ENCODE measurements around the gene CNBP.

The CNBP gene

DNA sequence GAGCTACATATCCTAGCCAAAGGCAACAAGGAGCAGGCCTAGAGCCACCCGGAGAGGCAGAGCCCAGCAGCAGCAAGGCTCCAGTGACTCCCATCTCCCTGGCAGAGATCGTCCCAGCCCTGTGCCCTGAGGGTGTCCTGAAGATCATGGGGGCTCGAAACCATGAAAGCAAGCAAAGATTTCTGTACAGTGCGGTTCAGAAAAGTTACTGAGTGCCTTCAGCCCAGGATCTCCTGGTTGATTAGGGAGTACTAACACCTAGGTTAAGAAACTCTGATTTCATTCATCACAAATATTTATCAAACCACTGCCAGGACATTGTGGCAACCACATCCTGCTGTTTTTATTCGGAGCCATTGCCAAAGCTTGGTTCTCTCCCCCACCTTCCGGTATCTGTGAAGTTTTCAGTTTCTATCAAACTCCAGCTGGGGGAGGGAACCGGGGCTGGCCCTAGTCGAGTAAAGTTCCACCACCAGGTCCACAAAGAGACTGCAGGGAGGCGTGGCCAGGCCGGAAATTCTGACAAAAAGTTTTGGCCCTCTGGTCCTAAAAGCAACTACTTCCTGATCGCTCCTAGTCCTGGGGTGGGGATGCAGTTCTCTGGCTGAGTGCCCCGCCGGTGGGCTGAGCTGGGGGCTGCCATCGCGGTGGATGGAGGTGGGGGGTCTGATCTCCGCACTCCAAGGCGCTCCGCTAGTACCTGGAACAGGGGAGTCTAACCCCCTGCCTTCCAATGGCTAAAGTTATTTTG lies 63.3 kb downstream of the CNBP start:
- peak; percentile 74 for DNase-seq (ENCODE audit: low read depth, low spot score)
- peaks cover 23% of the 10 kb centered on the region for H3K4me1 ChIP-seq (ENCODE audit: insufficient read depth, insufficient read length)

DNA sequence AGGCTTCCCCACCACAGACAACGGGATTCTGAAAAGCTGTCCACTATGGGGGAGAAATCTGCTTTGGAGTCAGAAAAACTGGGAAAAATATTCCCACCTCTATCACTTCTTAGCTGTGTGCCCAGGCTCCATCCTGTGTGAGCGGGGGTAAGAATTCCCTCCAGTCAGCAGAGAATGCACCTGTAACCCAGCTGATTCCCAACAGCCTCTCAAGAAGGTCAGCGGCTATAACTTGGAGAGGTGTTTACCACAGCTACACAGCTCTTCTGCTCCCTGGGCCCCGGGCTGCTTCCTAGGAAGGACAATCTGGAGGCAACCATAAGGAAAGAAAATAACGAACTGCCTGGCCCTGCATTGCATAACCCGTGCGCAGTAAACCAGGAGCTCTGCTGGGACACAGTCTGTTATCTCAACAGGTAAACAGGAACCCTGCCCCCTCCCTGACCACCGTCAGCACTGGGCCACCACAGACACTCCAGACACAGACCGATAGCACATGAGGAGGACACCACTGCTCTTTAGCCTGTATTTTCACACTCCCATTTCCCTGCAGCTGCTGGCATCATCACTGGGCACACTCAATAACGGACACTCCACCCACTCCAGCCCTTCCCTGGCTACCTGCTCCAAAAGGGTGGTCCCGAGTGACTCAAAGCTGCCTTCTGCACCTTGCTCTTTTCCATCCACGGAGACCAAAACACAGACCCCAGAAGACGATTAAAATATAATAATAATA lies 64.2 kb downstream of the CNBP start:
- H3K27me3 ChIP-seq (ENCODE audit: insufficient read depth, insufficient read length): peaks cover 4% of the 10 kb centered on the region
- peak overlapping the region; percentile 15 for H3K4me3 ChIP-seq (ENCODE audit: insufficient read length, low read depth)
- no peak for DNase-seq (ENCODE audit: low read depth, low spot score)
- no peaks in the 10 kb centered on the region for H3K9me3 ChIP-seq (ENCODE audit: insufficient read depth, low read length)
- no peak for TF ChIP-seq YY1 (IDR thresholded peaks at IDR 0.05; ENCODE audit: insufficient read depth, insufficient read length)
- peak overlapping the region; percentile 85 for H3K9ac ChIP-seq (ENCODE audit: insufficient read length, low read depth)
- H3K4me1 ChIP-seq (ENCODE audit: insufficient read depth, insufficient read length): peaks cover 27% of the 10 kb centered on the region
- H3K36me3 ChIP-seq (ENCODE audit: insufficient read depth, insufficient read length, low read length): peaks cover 15% of the 10 kb centered on the region

More for the DNA sequence above, 63.3 kb downstream of the CNBP start:
- TF ChIP-seq YY1 (IDR thresholded peaks at IDR 0.05; ENCODE audit: insufficient read depth, insufficient read length): no peak
- TF ChIP-seq ZNF274 (IDR thresholded peaks at IDR 0.05; ENCODE audit: low read depth, low read length): no peak
- no peak for TF ChIP-seq SUZ12 (IDR thresholded peaks at IDR 0.05; ENCODE audit: extremely low read depth, insufficient read depth, insufficient read length)
- Histone ChIP-seq H3K27me3 (ENCODE audit: insufficient read depth, insufficient read length) (peaks cover 4% of the 10 kb centered on the region), H3K4me3 (ENCODE audit: insufficient read length, low read depth) (peak overlapping the region; percentile 79), H3K9me3 (ENCODE audit: insufficient read depth, low read length) (no peaks in the 10 kb centered on the region), H3K9ac (ENCODE audit: insufficient read length, low read depth) (peak overlapping the region; percentile 85), H3K36me3 (ENCODE audit: insufficient read depth, insufficient read length, low read length) (peaks cover 12% of the 10 kb centered on the region)

DNA sequence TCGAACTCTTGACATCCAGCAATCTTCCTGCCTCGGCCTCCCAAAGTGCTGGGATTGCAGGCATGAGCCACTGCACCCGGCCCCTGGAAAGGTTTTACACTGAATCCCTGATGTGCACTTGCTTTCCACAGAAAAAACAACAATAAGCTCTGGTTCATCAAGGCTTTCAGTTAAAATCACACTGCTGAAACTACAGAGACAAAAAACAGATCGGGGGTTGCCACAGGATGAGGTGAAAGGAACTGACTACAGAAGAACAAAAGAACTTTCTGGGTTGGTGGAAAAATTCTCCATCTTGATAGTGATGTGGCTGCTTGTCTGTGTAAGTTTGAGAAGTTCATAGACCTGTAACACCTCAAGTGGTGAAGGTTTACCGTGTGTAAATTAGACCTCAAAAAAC lies 65.0 kb downstream of the CNBP start:
- peaks cover 15% of the 10 kb centered on the region for H3K36me3 ChIP-seq (ENCODE audit: insufficient read depth, insufficient read length, low read length)
- DNase-seq (ENCODE audit: low read depth, low spot score): no peak
- peak overlapping the region; percentile 43 for H3K9ac ChIP-seq (ENCODE audit: insufficient read length, low read depth)
- H3K27me3 ChIP-seq (ENCODE audit: insufficient read depth, insufficient read length): peaks cover 4% of the 10 kb centered on the region
- H3K9me3 ChIP-seq (ENCODE audit: insufficient read depth, low read length): no peaks in the 10 kb centered on the region
- H3K4me1 ChIP-seq (ENCODE audit: insufficient read depth, insufficient read length): peaks cover 30% of the 10 kb centered on the region
- H3K4me3 ChIP-seq (ENCODE audit: insufficient read length, low read depth): no peak overlapping the region
- TF ChIP-seq YY1 (IDR thresholded peaks at IDR 0.05; ENCODE audit: insufficient read depth, insufficient read length) (no peak), ZNF274 (IDR thresholded peaks at IDR 0.05; ENCODE audit: low read depth, low read length) (no peak)

Data from NT2/D1 (cell line).